Neural cell (in vitro differentiated cells): ENCODE results near the gene LDB3. TPM values are rescaled to one million over a fixed set of nuclear protein-coding genes. Genes with fewer than 3 reads are reported as not detected.
"Not testable (repeated sequence)": the region's sequence is repeated elsewhere in the genome, so short reads cannot be mapped to it uniquely, and the experiment has no call there.

Source experiments
- H2AFZ ChIP-seq: fragments of 200-600, 300-800 bp; sonication (generic), shearing (Covaris generic); 2 replicates; pipeline ENCODE4 v1.6.0; 2014; ENCODE audit warnings: low read depth, mild to moderate bottlenecking, antibody characterized with exemption, low read length, moderate library complexity
- H3F3A ChIP-seq: fragments of 200-600 bp; shearing (Covaris generic); 2 replicates; pipeline ENCODE4 v1.6.1; 2016; ENCODE audit warnings: mild to moderate bottlenecking, moderate library complexity, mixed read lengths, antibody characterized with exemption, low read length; ENCODE audit not compliant: insufficient read depth, poor library complexity, severe bottlenecking
- H3K27ac ChIP-seq: fragments of 200-600, 300-800 bp; sonication (generic), shearing (Covaris generic); 2 replicates; pipeline ENCODE4 v1.5.1; 2014; ENCODE audit warnings: mild to moderate bottlenecking, low read length, moderate library complexity
- H3K27me3 ChIP-seq: fragments of 300-800, 200-600 bp; sonication (generic), shearing (Covaris generic); 2 replicates; pipeline ENCODE4 v1.6.0; 2014; ENCODE audit warnings: mild to moderate bottlenecking, low read depth, low read length, moderate library complexity; ENCODE audit not compliant: insufficient read depth
- H3K36me3 ChIP-seq: fragments of 300-800, 200-600 bp; sonication (generic), shearing (Covaris generic); 2 replicates; pipeline ENCODE4 v1.5.1; 2014; ENCODE audit warnings: mild to moderate bottlenecking, antibody characterized with exemption, low read length, moderate library complexity; ENCODE audit not compliant: insufficient read depth
- H3K4me2 ChIP-seq: fragments of 300-800, 200-600 bp; sonication (generic), shearing (Covaris generic); 2 replicates; pipeline ENCODE4 v1.6.0; 2014; ENCODE audit warnings: mild to moderate bottlenecking, low read length
- H3K4me3 ChIP-seq: fragments of 300-800, 200-600 bp; sonication (generic), shearing (Covaris generic); 2 replicates; pipeline ENCODE4 v1.5.1; 2014; ENCODE audit warnings: mild to moderate bottlenecking, low read length, moderate library complexity
- H3K79me2 ChIP-seq: fragments of 200-600 bp; shearing (Covaris generic); replicated peaks from 2 replicates; pipeline ENCODE4 v1.6.0; 2014; ENCODE audit warnings: mild to moderate bottlenecking, low read length, moderate library complexity; ENCODE audit not compliant: insufficient read depth
- H3K9ac ChIP-seq: fragments of 300-800, 200-600 bp; sonication (generic), shearing (Covaris generic); 2 replicates; pipeline ENCODE4 v1.6.1; 2016; ENCODE audit warnings: mild to moderate bottlenecking, low read length, mixed read lengths
- H3K9me2 ChIP-seq: fragments of 200-600 bp; shearing (Covaris generic); 2 replicates; pipeline ENCODE4 v1.6.1; 2016; ENCODE audit warnings: mild to moderate bottlenecking, low read length, mixed read lengths; ENCODE audit not compliant: insufficient read depth
- H3K9me3 ChIP-seq: fragments of 200-600, 300-800 bp; sonication (generic), shearing (Covaris generic); 2 replicates; pipeline ENCODE4 v1.6.1; 2016; ENCODE audit warnings: mild to moderate bottlenecking, mixed run types, low read length, moderate library complexity, mixed read lengths
- H4K20me1 ChIP-seq: fragments of 200-600 bp; shearing (Covaris generic); 2 replicates; pipeline ENCODE4 v1.6.1; 2016; ENCODE audit warnings: mild to moderate bottlenecking, mixed run types; ENCODE audit not compliant: insufficient read depth
- EP300 ChIP-seq: fragments of 450-650 bp; conservative IDR thresholded peaks from 2 replicates; pipeline ENCODE4 v1.6.1; 2014; ENCODE audit warnings: antibody characterized with exemption, mild to moderate bottlenecking, moderate library complexity; ENCODE audit not compliant: poor library complexity, severe bottlenecking
- EZH2 ChIP-seq: fragments of 200-600, 300-800 bp; shearing (Covaris generic), sonication (generic); IDR thresholded peaks from 2 replicates; pipeline ENCODE4 v1.6.1; 2014; ENCODE audit warnings: antibody characterized with exemption, low read length, borderline replicate concordance, mild to moderate bottlenecking; ENCODE audit not compliant: insufficient read depth, poor library complexity, severe bottlenecking
- MXI1 ChIP-seq: fragments of 450-650 bp; conservative IDR thresholded peaks from 2 replicates; pipeline ENCODE4 v1.6.1; 2014; ENCODE audit warnings: antibody characterized with exemption, mild to moderate bottlenecking; ENCODE audit not compliant: poor library complexity, severe bottlenecking
- POLR2AphosphoS5 ChIP-seq: IDR thresholded peaks from 2 replicates; pipeline ENCODE4 v1.6.1; 2012
- RAD21 ChIP-seq: fragments of 450-650 bp; conservative IDR thresholded peaks from 2 replicates; pipeline ENCODE4 v1.6.1; 2014; ENCODE audit warnings: antibody characterized with exemption, mild to moderate bottlenecking, moderate library complexity
- REST ChIP-seq: IDR thresholded peaks from 2 replicates; pipeline ENCODE4 v1.6.1; 2012; ENCODE audit warnings: borderline replicate concordance
- SMC3 ChIP-seq: fragments of 450-650 bp; conservative IDR thresholded peaks from 2 replicates; pipeline ENCODE4 v1.6.1; 2014; ENCODE audit warnings: antibody characterized with exemption, mild to moderate bottlenecking, moderate library complexity; ENCODE audit not compliant: poor library complexity
- TAF1 ChIP-seq: IDR thresholded peaks from 2 replicates; pipeline ENCODE4 v1.6.1; 2012; ENCODE audit warnings: low read depth
- polyA plus RNA-seq: library from polyadenylated mRNA; depleted of rRNA; stranded (reverse); fragments of >200 nt; gene quantifications from 2 replicates; pipeline ENCODE4 v1.2.3, GENCODE V29; 2014
- TF ChIP-seq, protein P1 (sequence below): fragments of 450-650 bp; IDR thresholded peaks from 2 replicates; pipeline ENCODE4 v1.5.1; 2014; ENCODE audit warnings: antibody characterized with exemption, mild to moderate bottlenecking, moderate library complexity; ENCODE audit not compliant: poor library complexity, severe bottlenecking

Gene LDB3
- polyA plus RNA-seq, 1 donor from 2014 or later = 0.12 TPM

DNA sequence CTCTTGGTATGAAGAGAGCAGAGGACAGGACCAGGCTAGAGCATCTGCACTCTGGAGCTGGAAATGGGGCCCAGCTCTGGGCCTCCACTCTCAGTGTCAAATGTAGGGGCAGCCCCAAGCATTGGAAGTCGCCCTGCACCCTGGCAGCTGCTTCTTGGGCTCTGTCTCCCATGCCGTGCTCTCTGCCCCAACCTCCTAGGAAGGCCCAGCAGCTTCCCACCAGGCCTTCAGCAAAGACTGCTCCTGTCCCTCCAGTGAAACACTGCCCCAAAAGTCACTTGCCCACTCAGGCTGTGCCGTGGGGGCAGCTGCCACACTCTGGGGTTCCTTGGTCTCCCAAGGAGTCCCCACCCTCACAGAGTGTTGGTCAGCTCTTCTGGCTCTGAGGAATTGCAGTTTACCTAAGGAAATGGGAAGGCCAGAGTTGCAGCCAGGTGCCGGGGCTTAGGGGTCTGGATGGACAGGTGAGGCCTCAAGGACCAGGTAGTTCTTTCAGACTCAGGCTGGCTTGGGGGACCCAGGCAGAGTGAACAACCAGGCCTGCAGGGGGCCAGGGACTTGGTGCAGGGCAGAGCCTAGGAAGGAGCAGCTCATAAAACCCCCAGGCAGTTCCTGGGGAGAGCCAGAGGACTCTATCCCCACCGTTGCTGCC, 23.4 kb upstream of the LDB3 start:
- no peak overlapping the region for H3K4me2 ChIP-seq
- no peak overlapping the region for H3K9ac ChIP-seq
- H2AFZ ChIP-seq = no peak overlapping the region
- TF ChIP-seq MXI1 (no peak), TAF1 (no peak), REST (no peak), EZH2 (no peak), RAD21 (no peak), SMC3 (no peak), POLR2AphosphoS5 (no peak), EP300 (no peak)
- TF ChIP-seq, protein P1, sequence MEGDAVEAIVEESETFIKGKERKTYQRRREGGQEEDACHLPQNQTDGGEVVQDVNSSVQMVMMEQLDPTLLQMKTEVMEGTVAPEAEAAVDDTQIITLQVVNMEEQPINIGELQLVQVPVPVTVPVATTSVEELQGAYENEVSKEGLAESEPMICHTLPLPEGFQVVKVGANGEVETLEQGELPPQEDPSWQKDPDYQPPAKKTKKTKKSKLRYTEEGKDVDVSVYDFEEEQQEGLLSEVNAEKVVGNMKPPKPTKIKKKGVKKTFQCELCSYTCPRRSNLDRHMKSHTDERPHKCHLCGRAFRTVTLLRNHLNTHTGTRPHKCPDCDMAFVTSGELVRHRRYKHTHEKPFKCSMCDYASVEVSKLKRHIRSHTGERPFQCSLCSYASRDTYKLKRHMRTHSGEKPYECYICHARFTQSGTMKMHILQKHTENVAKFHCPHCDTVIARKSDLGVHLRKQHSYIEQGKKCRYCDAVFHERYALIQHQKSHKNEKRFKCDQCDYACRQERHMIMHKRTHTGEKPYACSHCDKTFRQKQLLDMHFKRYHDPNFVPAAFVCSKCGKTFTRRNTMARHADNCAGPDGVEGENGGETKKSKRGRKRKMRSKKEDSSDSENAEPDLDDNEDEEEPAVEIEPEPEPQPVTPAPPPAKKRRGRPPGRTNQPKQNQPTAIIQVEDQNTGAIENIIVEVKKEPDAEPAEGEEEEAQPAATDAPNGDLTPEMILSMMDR = no peak
- no peaks in the 10 kb centered on the region for H3K9me3 ChIP-seq
- H3K36me3 ChIP-seq = no peaks in the 10 kb centered on the region
- no peaks in the 10 kb centered on the region for H4K20me1 ChIP-seq
- no peaks in the 10 kb centered on the region for H3K27me3 ChIP-seq
- no peak overlapping the region for H3K4me3 ChIP-seq
- no peak overlapping the region for H3K27ac ChIP-seq
- H3K79me2 ChIP-seq = no peaks in the 10 kb centered on the region
- no peaks in the 10 kb centered on the region for H3K9me2 ChIP-seq
- no peaks in the 10 kb centered on the region for H3F3A ChIP-seq

- not testable (repeated sequence) for H3K9ac ChIP-seq, H3K36me3 ChIP-seq, H3F3A ChIP-seq, H3K27me3 ChIP-seq, H3K79me2 ChIP-seq, H2AFZ ChIP-seq, H3K4me2 ChIP-seq, H3K9me2 ChIP-seq, H3K9me3 ChIP-seq, H3K27ac ChIP-seq, H3K4me3 ChIP-seq, H4K20me1 ChIP-seq
These were observed 22.6 kb upstream of the LDB3 start for GRCh38 chr10:86645621-86646165.
